Omental fat pad (tissue), 4 donors: ENCODE results near the gene CRLF1. TPM values are rescaled to one million over a fixed set of nuclear protein-coding genes. Genes with fewer than 3 reads are reported as not detected.
A peak's percentile ranks its signal among the peaks of the same experiment; 100 is the strongest.

Source experiments
- ATAC-seq: fragments of 150-250 bp; one replicate; pipeline ENCODE4 v1.9.1; 2016; ENCODE audit warnings: mild to moderate bottlenecking, moderate library complexity; ENCODE audit not compliant: low FRiP score
- DNase-seq: peaks from one replicate; pipeline ENCODE4 v3.0.0-alpha.2; 2019; ENCODE audit warnings: low spot score
- CTCF ChIP-seq, 3 donors: fragments of 450-650 bp; IDR thresholded peaks; one replicate each; pipeline ENCODE4 v1.5.1; 2016 to 2017; ENCODE audit warnings: antibody characterized with exemption in 3 of 3, mild to moderate bottlenecking in 3 of 3, moderate library complexity in 2 of 3
- total RNA-seq, 4 donors: library from RNA; depleted of rRNA; stranded (reverse); fragments of >200 nt; gene quantifications; one replicate each; pipeline ENCODE4 v1.1.0, GENCODE V29; 2016

Gene CRLF1
- 100 to 1,000 TPM in 1 of 4 donors, 10 to 100 TPM in 1, 1 to 10 TPM in 2; 6.3 to 115 (median 10.9) TPM for total RNA-seq

GRCh38 chr19:18606281-18607225 is at the start of gene CRLF1:
Gene CRLF1, minus strand, starts transcription at chr19:18606799. Its CDS starts 143 bp downstream, at chr19:18606656.
- TF ChIP-seq CTCF (IDR thresholded peaks at IDR 0.05) = no peak
- peak; percentile 20 for ATAC-seq

GRCh38 chr19:18655173-18655844 is 48.7 kb upstream of the CRLF1 start:
- DNase-seq (no peak), ATAC-seq (no peak)

More at GRCh38 chr19:18606281-18607225, at the start of gene CRLF1:
- DNase-seq = no peak

GRCh38 chr19:18654469-18654868 is 47.9 kb upstream of the CRLF1 start:
- ATAC-seq (no peak), DNase-seq (no peak)
- no peak for TF ChIP-seq CTCF (IDR thresholded peaks at IDR 0.05)

More at GRCh38 chr19:18655173-18655844, 48.7 kb upstream of the CRLF1 start:
- TF ChIP-seq CTCF (IDR thresholded peaks at IDR 0.05) = no peak

- ATAC-seq (no peak), DNase-seq (no peak)
- no peak for TF ChIP-seq CTCF (IDR thresholded peaks at IDR 0.05)
Measured at GRCh38 chr19:18653853-18654252, 47.3 kb upstream of the CRLF1 start.

GRCh38 chr19:18651733-18652132 is 45.1 kb upstream of the CRLF1 start:
- ATAC-seq (no peak), DNase-seq (no peak)
- no peak for TF ChIP-seq CTCF (IDR thresholded peaks at IDR 0.05)

- DNase-seq (no peak), ATAC-seq (no peak)
- TF ChIP-seq CTCF (IDR thresholded peaks at IDR 0.05) = no peak
Measured at GRCh38 chr19:18651300-18651699, 44.7 kb upstream of the CRLF1 start.
